Left lung (tissue), 10 donors: ENCODE data around the gene HNRNPAB. TPM values are rescaled to one million over a fixed set of nuclear protein-coding genes. Genes with fewer than 3 reads are reported as not detected.

Source experiments
- ATAC-seq: fragments of 200-7000 bp; cut with Tn5 transposase; one replicate; pipeline ENCODE4 v1.9.1; 2020; ENCODE audit warnings: moderate library complexity
- DNase-seq, 4 donors: peaks; one replicate each; pipeline ENCODE4 v3.0.0-alpha.2; 2013 to 2020
- H3K27ac ChIP-seq, 2 donors: fragments of 200-600 bp; sonication (generic) in 1 of 2; one replicate each; pipeline versions ENCODE4 v1.5.0 to v1.8.0; 2020 to 2021
- H3K27me3 ChIP-seq, 2 donors: fragments of 200-600 bp; sonication (generic) in 1 of 2; one replicate each; pipeline versions ENCODE4 v1.5.0 to v1.8.0; 2020 to 2021
- H3K36me3 ChIP-seq, 2 donors: fragments of 200-600 bp; sonication (generic) in 1 of 2; one replicate each; pipeline versions ENCODE4 v1.5.0 to v1.8.0; 2020 to 2021
- H3K4me1 ChIP-seq, 2 donors: fragments of 200-600 bp; one replicate each; pipeline ENCODE4 v1.8.0; 2021
- H3K4me3 ChIP-seq, 2 donors: fragments of 200-600 bp; sonication (generic) in 1 of 2; one replicate each; pipeline versions ENCODE4 v1.5.0 to v1.8.0; 2020 to 2021; ENCODE audit warnings: mild to moderate bottlenecking in 1 of 2
- H3K9me3 ChIP-seq, 2 donors: fragments of 200-600 bp; sonication (generic) in 1 of 2; one replicate each; pipeline versions ENCODE4 v1.5.0 to v1.8.0; 2020 to 2021
- CTCF ChIP-seq, 2 donors: fragments of 200-600 bp; sonication (generic) in 1 of 2; IDR thresholded peaks; one replicate each; pipeline versions ENCODE4 v1.5.0 to v1.8.0; 2021; ENCODE audit warnings: antibody characterized with exemption in 2 of 2
- intact Hi-C, 2 donors: fragments of 100-400 bp; cut with DNase I; formaldehyde crosslinking; loops; one replicate each; pipeline versions ENCODE4 v1.11.2 to v1.14.2; 2022
- polyA plus RNA-seq, 6 donors: library from polyadenylated mRNA; unstranded; fragments of 120-200 nt; gene quantifications; one replicate each; pipeline ENCODE4 v1.2.1, GENCODE V29; 2013; ENCODE audit not compliant: insufficient read length in 6 of 6
- total RNA-seq, 2 donors: library from RNA; stranded (reverse); fragmentation: NEBNext Ultra II Directional; extraction: Animal tissue kit (Norgen Biotek cat#: 25700); gene quantifications; one replicate each; pipeline ENCODE4 v1.2.1, GENCODE V29; 2021
- donor health status: DM: no; HTN: yes; CAD: no.
- donor health status: DM: no; HTN: no; CAD: no.

HNRNPAB gene
- total and polyA plus RNA-seq, 8 donors = 113 to 178 (median 127) TPM

GRCh38 chr5:178177569-178177968, 26.8 kb upstream of the HNRNPAB start:
- intact Hi-C loops = no loop called here
- TF ChIP-seq CTCF (IDR thresholded peaks at IDR 0.05) = no peak

GRCh38 chr5:178180141-178180863, 24.0 kb upstream of the HNRNPAB start:
- H3K27ac ChIP-seq = no peak overlapping the region
- H3K36me3 ChIP-seq = no peaks in the 10 kb centered on the region
- DNase-seq (no peak), ATAC-seq (no peak)
- H3K4me1 ChIP-seq = peaks cover 0 to 6% of the 10 kb centered on the region in 2 donors
- no peak overlapping the region for H3K4me3 ChIP-seq
- intact Hi-C loops = no loop called here
- no peaks in the 10 kb centered on the region for H3K27me3 ChIP-seq
- H3K9me3 ChIP-seq = no peaks in the 10 kb centered on the region
- no peak for TF ChIP-seq CTCF (IDR thresholded peaks at IDR 0.05)

More at GRCh38 chr5:178177569-178177968, 26.8 kb upstream of the HNRNPAB start:
- ATAC-seq (no peak), DNase-seq (no peak)
- Histone ChIP-seq H3K9me3 (no peaks in the 10 kb centered on the region), H3K27me3 (no peaks in the 10 kb centered on the region), H3K27ac (no peak overlapping the region), H3K4me1 (peaks cover 0 to 6% of the 10 kb centered on the region in 2 donors), H3K36me3 (no peaks in the 10 kb centered on the region), H3K4me3 (no peak overlapping the region)

GRCh38 chr5:178182158-178182876, 22.0 kb upstream of the HNRNPAB start:
- Histone ChIP-seq H3K27ac (no peak overlapping the region), H3K27me3 (no peaks in the 10 kb centered on the region), H3K9me3 (no peaks in the 10 kb centered on the region), H3K4me1 (peaks cover 0 to 6% of the 10 kb centered on the region in 2 donors), H3K36me3 (no peaks in the 10 kb centered on the region), H3K4me3 (no peak overlapping the region)
- DNase-seq (no peak), ATAC-seq (no peak)
- intact Hi-C loops = no loop called here
- TF ChIP-seq CTCF (IDR thresholded peaks at IDR 0.05) = no peak

GRCh38 chr5:178186427-178186826, 17.9 kb upstream of the HNRNPAB start:
- Histone ChIP-seq H3K9me3 (no peaks in the 10 kb centered on the region), H3K4me3 (no peak overlapping the region), H3K36me3 (no peaks in the 10 kb centered on the region), H3K4me1 (peaks cover 0 to 6% of the 10 kb centered on the region in 2 donors), H3K27me3 (no peaks in the 10 kb centered on the region), H3K27ac (no peak overlapping the region)
- TF ChIP-seq CTCF (IDR thresholded peaks at IDR 0.05) = no peak
- DNase-seq (no peak), ATAC-seq (no peak)
- intact Hi-C loops = no loop called here

GRCh38 chr5:178187014-178187413, 17.3 kb upstream of the HNRNPAB start, which contains the start of gene GMCL2:
GMCL2 (minus strand) TSS chr5:178187371; CDS start chr5:178187299, 72 bp downstream.
- Histone ChIP-seq H3K36me3 (no peaks in the 10 kb centered on the region), H3K27ac (no peak within 1 kb of the TSS), H3K9me3 (no peaks in the 10 kb centered on the region), H3K4me1 (peaks cover 0 to 6% of the 10 kb centered on the region in 2 donors), H3K27me3 (no peaks in the 10 kb centered on the region), H3K4me3 (no peak within 1 kb of the TSS)
- TF ChIP-seq CTCF (IDR thresholded peaks at IDR 0.05) = no peak
- intact Hi-C loops = no loop called here
- ATAC-seq (no peak), DNase-seq (no peak)
